Adrenal gland (tissue), 12 donors: ENCODE results near the gene EHBP1. TPM values are rescaled to one million over a fixed set of nuclear protein-coding genes. Genes with fewer than 3 reads are reported as not detected.

Source experiments
- DNase-seq, 7 donors: peaks; one replicate each; pipeline ENCODE4 v3.0.0-alpha.2; 2019 to 2020
- H3K27ac ChIP-seq, 5 donors: fragments of 200-600 bp; sonication (generic) in 4 of 5; 1 replicate in 3 of 5; 2 replicates in 2 of 5; pipeline versions ENCODE4 v1.5.1 to v1.8.0; 2016 to 2020; ENCODE audit warnings: mild to moderate bottlenecking in 1 of 5
- H3K27me3 ChIP-seq: fragments of 200-600 bp; 2 replicates; pipeline ENCODE4 v1.8.0; 2021
- H3K36me3 ChIP-seq, 2 donors: fragments of 200-600 bp; replicated peaks in 1 of 2; 1 replicate in 1 of 2; 2 replicates in 1 of 2; pipeline versions ENCODE4 v1.5.1 to v1.8.0; 2018 to 2022
- H3K4me1 ChIP-seq, 2 donors: fragments of 200-600 bp; replicated peaks in 1 of 2; 1 replicate in 1 of 2; 2 replicates in 1 of 2; pipeline versions ENCODE4 v1.5.1 to v1.8.0; 2018 to 2021
- H3K4me3 ChIP-seq, 4 donors: fragments of 200-600 bp; sonication (generic) in 3 of 4; one replicate each; pipeline ENCODE4 v1.5.1; 2016 to 2018
- H3K9me3 ChIP-seq, 3 donors: fragments of 200-600 bp; sonication (generic) in 1 of 3; replicated peaks in 1 of 3; 1 replicate in 2 of 3; 2 replicates in 1 of 3; pipeline versions ENCODE4 v1.5.1 to v1.8.0; 2016 to 2021
- POLR2A ChIP-seq, 2 donors: fragments of 450-650 bp; IDR thresholded peaks; one replicate each; pipeline ENCODE4 v1.6.1; 2017; ENCODE audit warnings: antibody characterized with exemption in 2 of 2, mild to moderate bottlenecking in 2 of 2, moderate library complexity in 1 of 2
- WGBS, 4 donors: extraction: QIAGEN DNeasy Blood & Tissue Kit in 2 of 4; methylation state at CpG; one replicate each; pipeline versions ENCODE4 v1.1.5 to v1.1.7; 2013 to 2017; 5-methylcytosine and 5-hydroxymethylcytosine counted together
- intact Hi-C, 2 donors: fragments of 100-400 bp; cut with DNase I; formaldehyde crosslinking; loops; one replicate each; pipeline versions ENCODE4 v1.14.1 to v1.15.0; 2022 to 2023
- polyA plus RNA-seq, 3 donors: library from polyadenylated mRNA; stranded (reverse); fragments of 200-250 nt in 2 of 3; fragments of 350-450 nt in 1 of 3; fragmentation: Illumina TruSeq in 1 of 3; extraction: RNeasy Lipid Tissue Mini Kit (QIAGEN cat#74804) in 1 of 3; gene quantifications; one replicate each; pipeline ENCODE4 v1.2.3, GENCODE V29; 2013 to 2014
- total RNA-seq, 9 donors: library from RNA; depleted of rRNA in 4 of 9; stranded (reverse); fragments of >200 nt in 4 of 9; fragments of 120-200 nt in 1 of 9; fragmentation: NEBNext Ultra II Directional in 1 of 9; extraction: Animal tissue kit (Norgen Biotek cat#: 25700) in 1 of 9; gene quantifications; one replicate each; pipeline versions ENCODE4 v1.1.0 to v1.2.4, GENCODE V29; 2013 to 2023
- TF ChIP-seq, protein P1 (sequence below), 6 experiments: fragments of 450-650 bp in 4 of 6; fragments of 200-600 bp in 2 of 6; sonication (generic) in 1 of 6; IDR thresholded peaks; 1 replicate in 5 of 6; 2 replicates in 1 of 6; pipeline versions ENCODE4 v1.5.1 to v1.8.0; 2016 to 2021; ENCODE audit warnings: antibody characterized with exemption in 6 of 6, mild to moderate bottlenecking in 2 of 6, moderate library complexity in 1 of 6
- donor health status: healthy with polysubstance abuse.
- donor health status: Bipolar disorder and iron deficiency.
- donor health status: DM: yes; HTN: yes; CAD: no.
- donor health status: DM: no; HTN: no; CAD: no.
- donor health status: DM: no; HTN: no; CAD: no.
- donor health status: DM: yes; HTN: yes; CAD: no.

Gene EHBP1
- total and polyA plus RNA-seq, 12 donors = 13.5 to 83.6 (median 46.3) TPM

DNA sequence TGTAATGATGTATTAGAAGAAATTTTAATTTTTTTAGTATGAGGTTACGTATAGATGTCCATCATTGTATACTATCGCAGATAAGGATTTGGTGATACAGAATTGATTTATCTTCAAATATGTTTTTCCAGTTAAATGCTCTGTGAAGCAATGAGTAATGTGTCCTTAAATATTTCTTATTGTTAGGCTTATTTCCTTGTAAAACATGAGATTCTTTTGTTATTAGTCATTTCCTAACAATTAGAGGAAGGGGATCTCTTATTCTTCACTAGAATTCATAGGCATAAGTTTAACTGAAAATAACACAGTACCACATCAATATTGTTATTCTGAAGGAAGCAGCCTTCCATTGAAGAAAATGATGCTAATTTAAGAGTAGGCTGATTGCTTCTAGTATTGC, 329.7 kb downstream of the EHBP1 start:
- no peak overlapping the region for H3K27ac ChIP-seq
- TF ChIP-seq, protein P1, sequence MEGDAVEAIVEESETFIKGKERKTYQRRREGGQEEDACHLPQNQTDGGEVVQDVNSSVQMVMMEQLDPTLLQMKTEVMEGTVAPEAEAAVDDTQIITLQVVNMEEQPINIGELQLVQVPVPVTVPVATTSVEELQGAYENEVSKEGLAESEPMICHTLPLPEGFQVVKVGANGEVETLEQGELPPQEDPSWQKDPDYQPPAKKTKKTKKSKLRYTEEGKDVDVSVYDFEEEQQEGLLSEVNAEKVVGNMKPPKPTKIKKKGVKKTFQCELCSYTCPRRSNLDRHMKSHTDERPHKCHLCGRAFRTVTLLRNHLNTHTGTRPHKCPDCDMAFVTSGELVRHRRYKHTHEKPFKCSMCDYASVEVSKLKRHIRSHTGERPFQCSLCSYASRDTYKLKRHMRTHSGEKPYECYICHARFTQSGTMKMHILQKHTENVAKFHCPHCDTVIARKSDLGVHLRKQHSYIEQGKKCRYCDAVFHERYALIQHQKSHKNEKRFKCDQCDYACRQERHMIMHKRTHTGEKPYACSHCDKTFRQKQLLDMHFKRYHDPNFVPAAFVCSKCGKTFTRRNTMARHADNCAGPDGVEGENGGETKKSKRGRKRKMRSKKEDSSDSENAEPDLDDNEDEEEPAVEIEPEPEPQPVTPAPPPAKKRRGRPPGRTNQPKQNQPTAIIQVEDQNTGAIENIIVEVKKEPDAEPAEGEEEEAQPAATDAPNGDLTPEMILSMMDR (IDR thresholded peaks at IDR 0.05) = no peak
- no peak for TF ChIP-seq POLR2A (IDR thresholded peaks at IDR 0.05)
- no peak overlapping the region for H3K4me3 ChIP-seq
- no peak for DNase-seq
- H3K36me3 ChIP-seq = no peaks in the 10 kb centered on the region
- intact Hi-C loops = no loop called here
- 94 to 99% (median 96%) methylated on average over 2 of the region's 2 CpGs for WGBS, 4 donors
- H3K4me1 ChIP-seq = no peaks in the 10 kb centered on the region
- no peaks in the 10 kb centered on the region for H3K27me3 ChIP-seq
- no peaks in the 10 kb centered on the region for H3K9me3 ChIP-seq

DNA sequence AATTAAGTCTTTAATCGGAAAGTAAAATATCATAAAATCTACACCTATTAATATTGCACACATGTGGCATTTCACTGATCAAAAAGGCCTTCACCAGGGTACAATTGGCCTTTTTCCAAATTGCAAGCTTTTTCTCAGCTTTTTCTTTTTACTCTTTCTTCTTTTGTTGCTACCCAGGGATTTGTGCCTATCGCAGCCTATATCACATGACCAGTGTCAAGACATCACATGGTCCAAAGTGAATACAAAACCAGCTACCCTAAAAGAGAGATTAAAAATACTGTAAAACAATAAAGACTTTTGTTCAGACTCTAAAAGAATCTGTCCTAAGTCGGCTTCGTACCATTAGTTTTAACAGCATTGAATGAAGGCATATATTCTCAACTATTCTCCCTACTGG, 330.1 kb downstream of the EHBP1 start:
- Histone ChIP-seq H3K27ac (no peak overlapping the region), H3K4me3 (no peak overlapping the region), H3K36me3 (no peaks in the 10 kb centered on the region), H3K4me1 (no peaks in the 10 kb centered on the region), H3K9me3 (no peaks in the 10 kb centered on the region), H3K27me3 (no peaks in the 10 kb centered on the region)
- no peak for TF ChIP-seq POLR2A (IDR thresholded peaks at IDR 0.05)
- TF ChIP-seq, protein P1 (IDR thresholded peaks at IDR 0.05) = no peak
- intact Hi-C loops = no loop called here
- 95 to 97% (median 96%) methylated on average over 4 of the region's 4 CpGs for WGBS, 4 donors
- DNase-seq = no peak

DNA sequence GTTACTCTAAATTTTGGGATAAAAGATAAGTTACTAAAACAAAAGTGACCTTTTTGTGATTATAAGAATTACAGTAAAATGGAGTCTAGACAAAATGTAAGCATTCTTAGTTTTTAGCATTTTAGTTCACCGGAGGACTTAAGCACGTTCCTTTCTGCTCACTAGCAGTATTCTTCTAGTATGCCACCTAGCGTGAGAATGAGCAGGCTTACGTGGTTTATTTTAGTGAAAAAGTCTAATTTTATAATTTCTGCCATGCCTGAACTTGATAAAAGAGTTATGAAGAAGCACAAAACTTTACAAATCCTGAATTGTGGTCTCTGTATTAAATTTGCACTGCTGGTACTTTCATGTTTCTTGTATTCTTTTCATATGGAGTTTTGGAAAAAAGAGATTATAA, 332.5 kb downstream of the EHBP1 start:
- WGBS, 4 donors = 96 to 98% (median 98%) methylated on average over 4 of the region's 4 CpGs
- intact Hi-C loops = no loop called here
- no peak for DNase-seq

DNA sequence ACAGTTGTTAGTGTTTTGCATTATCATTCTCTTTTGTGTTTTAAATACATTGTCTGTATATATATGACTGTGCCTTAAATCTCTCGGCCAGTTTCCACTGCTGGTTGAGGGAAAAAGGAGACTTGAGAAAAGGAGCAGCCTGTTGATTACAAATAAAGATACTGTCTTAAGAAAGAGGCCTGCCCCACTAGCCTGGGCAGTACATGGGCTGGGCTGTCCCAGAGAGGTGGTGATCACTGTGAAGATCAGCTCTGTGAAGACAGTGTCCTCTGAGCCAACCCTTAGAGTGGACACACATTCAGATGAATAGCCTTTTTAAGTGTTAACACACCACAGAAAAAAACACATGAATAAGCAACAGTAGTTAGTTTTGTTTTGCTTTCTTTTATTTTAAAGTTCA, 335.1 kb downstream of the EHBP1 start:
- Histone ChIP-seq H3K4me1 (no peaks in the 10 kb centered on the region), H3K27me3 (peaks cover under 1% of the 10 kb centered on the region), H3K27ac (no peak overlapping the region), H3K9me3 (no peaks in the 10 kb centered on the region), H3K36me3 (no peaks in the 10 kb centered on the region), H3K4me3 (no peak overlapping the region)
- TF ChIP-seq POLR2A (IDR thresholded peaks at IDR 0.05) = no peak
- TF ChIP-seq, protein P1 (IDR thresholded peaks at IDR 0.05) = no peak
- WGBS, 4 donors = 94 to 100% (median 97%) methylated on average over 1 of the region's 1 CpG
- DNase-seq = no peak
- intact Hi-C loops = no loop called here

More for the DNA sequence above, 332.5 kb downstream of the EHBP1 start:
- TF ChIP-seq, protein P1 (IDR thresholded peaks at IDR 0.05) = no peak
- TF ChIP-seq POLR2A (IDR thresholded peaks at IDR 0.05) = no peak
- Histone ChIP-seq H3K36me3 (no peaks in the 10 kb centered on the region), H3K27me3 (no peaks in the 10 kb centered on the region), H3K27ac (no peak overlapping the region), H3K4me3 (no peak overlapping the region), H3K9me3 (no peaks in the 10 kb centered on the region), H3K4me1 (no peaks in the 10 kb centered on the region)
